NCI-H510A treated with DMSO at 0.1 percent for 48 hours (cell line): ENCODE measurements around the gene OCIAD2.
"Not testable (repeated sequence)": the region's sequence is repeated elsewhere in the genome, so short reads cannot be mapped to it uniquely, and the experiment has no call there.

Experiments
- DNase-seq: peaks from one replicate; lab custom pipeline; 2025; lab: John Stamatoyannopoulos, UW

OCIAD2 gene

GRCh38 chr4:48854395-48854683 lies 52.2 kb downstream of the OCIAD2 start:
- no peak for DNase-seq

- DNase-seq: no peak
Observed at GRCh38 chr4:48853604-48854394, 52.8 kb downstream of the OCIAD2 start.

GRCh38 chr4:48851651-48852050 lies 54.9 kb downstream of the OCIAD2 start:
- DNase-seq: no peak

GRCh38 chr4:48848799-48849198 lies 57.8 kb downstream of the OCIAD2 start:
- DNase-seq: not testable (repeated sequence)

- no peak for DNase-seq
Observed at GRCh38 chr4:48844843-48845242, 61.7 kb downstream of the OCIAD2 start.

- no peak for DNase-seq
Observed at GRCh38 chr4:48841045-48841827, 65.3 kb downstream of the OCIAD2 start.

GRCh38 chr4:48836658-48837057 lies 69.9 kb downstream of the OCIAD2 start:
- no peak for DNase-seq
